Measurements from ENCODE around the gene MRTFA.

DNA sequence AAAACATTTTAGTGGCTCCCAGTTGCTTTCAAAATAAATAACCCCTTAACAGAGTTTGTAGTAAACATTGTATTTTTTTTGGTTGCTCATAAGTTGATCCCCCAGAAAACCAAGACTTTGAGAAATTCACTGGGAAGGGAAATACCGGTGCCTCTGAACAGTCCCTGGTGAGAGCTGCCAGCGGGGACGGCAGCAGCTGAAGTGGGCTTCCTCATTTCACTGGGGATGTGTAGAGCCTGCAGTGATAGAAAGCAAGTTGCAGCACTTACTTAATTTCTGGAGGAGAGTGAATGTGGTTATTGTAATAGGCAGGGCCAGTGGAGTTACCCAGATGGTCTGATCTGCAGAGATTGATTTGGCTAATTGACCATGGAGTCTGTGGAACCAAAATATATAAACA lies 24.2 kb upstream of the MRTFA start:
- TF ChIP-seq, protein P1, sequence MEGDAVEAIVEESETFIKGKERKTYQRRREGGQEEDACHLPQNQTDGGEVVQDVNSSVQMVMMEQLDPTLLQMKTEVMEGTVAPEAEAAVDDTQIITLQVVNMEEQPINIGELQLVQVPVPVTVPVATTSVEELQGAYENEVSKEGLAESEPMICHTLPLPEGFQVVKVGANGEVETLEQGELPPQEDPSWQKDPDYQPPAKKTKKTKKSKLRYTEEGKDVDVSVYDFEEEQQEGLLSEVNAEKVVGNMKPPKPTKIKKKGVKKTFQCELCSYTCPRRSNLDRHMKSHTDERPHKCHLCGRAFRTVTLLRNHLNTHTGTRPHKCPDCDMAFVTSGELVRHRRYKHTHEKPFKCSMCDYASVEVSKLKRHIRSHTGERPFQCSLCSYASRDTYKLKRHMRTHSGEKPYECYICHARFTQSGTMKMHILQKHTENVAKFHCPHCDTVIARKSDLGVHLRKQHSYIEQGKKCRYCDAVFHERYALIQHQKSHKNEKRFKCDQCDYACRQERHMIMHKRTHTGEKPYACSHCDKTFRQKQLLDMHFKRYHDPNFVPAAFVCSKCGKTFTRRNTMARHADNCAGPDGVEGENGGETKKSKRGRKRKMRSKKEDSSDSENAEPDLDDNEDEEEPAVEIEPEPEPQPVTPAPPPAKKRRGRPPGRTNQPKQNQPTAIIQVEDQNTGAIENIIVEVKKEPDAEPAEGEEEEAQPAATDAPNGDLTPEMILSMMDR (IDR thresholded peaks at IDR 0.05 in 8 of 11, conservative IDR thresholded peaks at IDR 0.05 in 3 of 11), result no peak
- TF ChIP-seq POLR2AphosphoS5 (IDR thresholded peaks at IDR 0.05), result no peak
